Stimulated activated CD8-positive, alpha-beta memory T cell treated with anti-CD3 and anti-CD28 coated beads, Interleukin-15, amount 100 ng/mL, for 24 hours (primary cell): Measurements from ENCODE around the gene ISOC2.
A peak's percentile ranks its signal among the peaks of the same experiment; 100 is the strongest.
"Not testable (repeated sequence)": the region's sequence is repeated elsewhere in the genome, so short reads cannot be mapped to it uniquely, and the experiment has no call there.

Experiments used
- DNase-seq: peaks from one replicate; pipeline ENCODE4 v3.0.0-alpha.2; 2020; ENCODE audit warnings: low read depth

ISOC2 gene, protein sequence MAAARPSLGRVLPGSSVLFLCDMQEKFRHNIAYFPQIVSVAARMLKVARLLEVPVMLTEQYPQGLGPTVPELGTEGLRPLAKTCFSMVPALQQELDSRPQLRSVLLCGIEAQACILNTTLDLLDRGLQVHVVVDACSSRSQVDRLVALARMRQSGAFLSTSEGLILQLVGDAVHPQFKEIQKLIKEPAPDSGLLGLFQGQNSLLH

DNA sequence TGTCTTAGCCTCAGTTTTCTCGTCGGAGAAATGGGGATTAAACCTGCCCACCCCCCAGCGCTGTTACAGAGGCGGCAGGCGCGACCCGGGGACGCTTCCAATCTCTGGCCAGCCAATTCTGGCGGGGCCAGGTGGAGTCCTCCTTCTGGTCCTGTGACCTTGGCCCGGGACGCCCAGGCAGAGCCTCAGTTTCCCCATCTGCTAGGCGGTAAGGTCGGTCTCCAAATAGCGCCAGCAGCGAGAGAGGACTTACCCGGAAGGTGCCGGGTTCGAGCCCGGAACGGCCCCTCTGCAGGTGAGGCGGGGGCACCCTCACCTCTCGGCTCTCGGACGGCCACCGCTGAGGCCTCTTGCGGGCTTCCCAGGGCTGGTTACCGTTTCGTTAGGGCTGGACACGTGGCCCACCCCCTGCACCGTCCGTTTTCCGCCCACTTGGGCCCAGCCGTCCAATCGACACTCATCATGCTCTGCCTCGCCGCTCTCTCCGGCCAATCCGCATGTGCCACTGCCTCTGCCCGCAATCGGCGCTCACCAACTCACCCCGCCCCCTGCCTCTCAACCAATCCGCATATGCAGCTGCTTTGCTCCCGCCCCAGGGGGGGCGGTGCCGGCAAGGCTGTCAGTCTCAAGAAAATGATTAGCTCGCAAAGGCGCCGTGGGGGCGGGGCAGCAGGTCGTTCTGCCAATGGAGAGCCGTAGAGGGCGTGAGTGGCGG is at the start of gene ISOC2:
ISOC2 (minus strand) TSS at position 384 of the 715 bp plus-strand sequence. CDS start 5,156 bp downstream, outside the sequence.
- peak; percentile 98 for DNase-seq

- DNase-seq: no peak
These were observed 46.7 kb upstream of the ISOC2 start for GRCh38 chr19:55508120-55508519.

GRCh38 chr19:55504981-55505380 is 43.5 kb upstream of the ISOC2 start:
- no peak for DNase-seq

- no peak for DNase-seq
These were observed 42.8 kb upstream of the ISOC2 start for GRCh38 chr19:55504252-55504603.

DNA sequence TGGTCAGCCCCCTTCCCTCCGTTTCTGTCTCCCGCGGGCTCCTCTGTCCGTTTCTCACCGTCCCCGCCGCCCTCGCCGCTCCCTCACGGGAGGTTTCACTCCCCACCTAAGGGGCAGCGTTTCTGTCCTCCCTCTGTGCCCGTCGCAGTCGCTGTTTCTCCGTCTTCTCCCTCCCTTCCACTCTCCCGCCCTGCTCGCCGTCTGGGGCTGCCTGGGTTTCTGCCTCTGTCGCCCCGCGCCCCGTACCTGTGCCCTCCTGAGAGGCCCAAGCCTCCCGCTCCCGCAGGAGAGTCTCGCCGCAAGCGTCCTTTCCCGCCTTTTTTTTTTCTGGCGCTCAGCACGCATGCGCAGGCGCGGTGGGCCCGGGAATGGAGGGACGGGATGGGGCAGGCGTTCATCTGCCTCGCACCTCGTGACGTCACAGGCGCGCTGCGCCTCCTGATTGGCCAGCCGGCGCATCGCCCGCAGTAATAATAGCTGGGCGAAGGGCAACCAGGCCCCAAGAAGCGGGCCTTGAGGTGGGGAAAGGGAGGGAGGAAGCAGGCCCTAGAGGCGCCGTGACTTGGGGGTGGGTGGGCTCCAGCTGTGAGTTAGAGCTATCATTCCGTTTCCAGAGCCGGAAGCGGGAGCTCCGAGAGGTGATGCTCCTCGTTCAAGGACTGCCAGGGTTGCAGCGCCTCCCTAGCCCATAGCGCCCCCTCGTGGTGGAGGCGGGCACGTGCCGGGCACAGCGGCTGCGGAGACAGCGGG is 42.2 kb upstream of the ISOC2 start:
- DNase-seq: peak; percentile 96

GRCh38 chr19:55503157-55503501 is 41.7 kb upstream of the ISOC2 start:
- no peak for DNase-seq

- DNase-seq: no peak
These were observed 40.9 kb upstream of the ISOC2 start for GRCh38 chr19:55502197-55502952.

DNA sequence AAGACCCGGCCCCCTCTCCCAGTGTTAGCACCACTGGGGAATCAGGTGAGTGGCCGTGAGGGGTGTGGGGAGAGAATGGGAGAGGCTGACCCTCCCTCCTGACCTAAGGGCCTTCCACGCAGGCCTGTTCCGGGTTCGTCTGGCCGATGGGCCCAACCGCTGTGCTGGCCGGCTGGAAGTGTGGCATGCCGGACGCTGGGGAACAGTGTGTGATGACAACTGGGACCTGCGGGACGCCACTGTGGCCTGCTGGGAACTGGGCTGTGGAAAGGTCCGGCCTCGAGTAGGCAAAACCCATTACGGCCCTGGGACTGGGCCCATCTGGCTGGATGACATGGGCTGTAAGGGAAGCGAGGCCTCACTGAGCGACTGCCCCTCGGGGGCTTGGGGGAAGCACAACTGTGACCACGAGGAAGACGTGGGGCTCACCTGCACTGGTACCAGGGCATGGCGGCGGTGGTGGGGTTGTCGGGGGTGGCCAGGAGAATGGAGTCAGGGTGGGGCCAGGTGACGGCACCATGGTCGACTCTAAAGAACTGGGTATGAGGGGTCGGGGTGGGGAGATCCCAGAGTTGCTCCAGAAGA is 39.0 kb upstream of the ISOC2 start:
- no peak for DNase-seq

DNA sequence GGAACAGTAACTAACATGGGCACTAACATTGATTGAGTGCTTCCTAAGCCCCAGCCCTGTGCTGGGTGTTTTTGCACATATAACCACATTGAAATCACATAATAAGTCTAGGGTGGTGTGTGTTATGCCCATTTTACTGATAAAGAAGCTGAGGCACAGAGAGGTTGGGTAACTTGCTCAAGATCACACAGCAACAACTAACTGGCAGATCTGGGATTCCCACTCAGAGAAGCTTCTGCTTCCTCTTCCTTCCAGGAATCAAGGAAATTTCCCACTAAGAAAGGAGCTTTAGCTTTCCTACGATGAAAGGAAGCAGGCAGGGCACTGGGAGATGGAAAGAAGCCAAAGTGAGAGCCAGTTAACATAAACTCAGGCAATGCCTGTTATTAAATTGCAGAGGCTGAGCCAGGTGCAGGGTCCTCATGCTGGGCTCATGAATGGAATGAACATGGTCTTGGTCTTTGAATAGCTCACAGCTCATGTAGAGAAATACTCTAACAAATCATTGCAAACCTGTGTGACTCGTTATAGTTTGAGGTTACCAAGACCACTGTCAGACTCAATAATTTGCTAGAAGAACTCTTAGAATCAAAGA is 36.9 kb upstream of the ISOC2 start:
- no peak for DNase-seq

DNA sequence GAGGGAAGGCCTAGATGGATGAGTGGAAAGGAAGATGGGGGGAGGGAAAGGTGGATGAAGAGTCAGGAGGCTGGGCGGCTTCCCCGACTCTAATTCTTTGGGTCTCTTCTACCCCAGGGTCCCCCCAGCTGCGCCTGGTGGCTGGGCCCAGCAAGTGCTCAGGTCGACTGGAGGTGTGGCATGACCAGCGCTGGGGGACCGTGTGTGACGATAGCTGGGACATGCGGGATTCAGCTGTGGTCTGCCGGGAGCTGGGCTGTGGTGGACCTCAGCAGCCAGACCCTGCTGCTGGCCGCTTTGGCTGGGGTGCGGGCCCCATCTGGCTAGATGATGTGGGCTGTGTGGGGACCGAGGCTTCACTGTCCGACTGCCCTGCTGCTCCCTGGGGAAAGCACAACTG is 36.3 kb upstream of the ISOC2 start:
- DNase-seq: no peak

- DNase-seq: not testable (repeated sequence)
These were observed 35.4 kb upstream of the ISOC2 start for GRCh38 chr19:55496820-55497219.

DNA sequence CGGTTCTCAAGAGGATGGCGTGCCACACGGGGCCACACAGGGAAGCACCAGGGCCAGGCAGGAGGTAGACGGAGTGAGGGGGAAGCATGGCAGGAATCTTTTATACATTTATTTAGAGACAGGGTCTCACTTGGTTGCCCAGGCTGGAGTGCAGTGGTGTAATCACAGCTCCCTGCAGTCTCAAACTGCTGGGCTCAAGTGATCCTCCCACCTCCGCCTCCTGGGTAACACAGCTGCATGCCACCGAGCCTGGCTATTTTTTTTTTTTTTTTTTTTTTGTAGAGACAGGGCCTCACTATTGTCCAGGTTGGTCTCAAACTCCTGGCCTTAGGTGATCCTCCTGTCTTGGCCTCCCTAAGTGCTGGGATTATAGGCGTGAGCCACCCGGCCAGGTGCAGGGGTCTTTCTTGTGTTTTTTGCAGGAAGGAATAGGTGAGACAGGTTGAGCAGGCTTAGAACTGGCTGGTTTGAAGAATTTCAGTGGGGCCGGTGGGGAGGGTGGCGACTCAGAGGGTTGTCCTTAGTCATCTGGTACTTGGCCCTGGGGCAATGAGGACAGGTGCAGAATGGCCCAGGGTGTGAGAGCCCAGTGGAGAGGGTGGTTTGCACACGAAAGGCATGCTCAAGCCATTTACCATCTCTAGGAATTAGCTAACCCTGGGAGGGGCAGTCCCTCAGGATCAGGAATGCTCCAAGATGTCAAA is 34.4 kb upstream of the ISOC2 start:
- no peak for DNase-seq

DNA sequence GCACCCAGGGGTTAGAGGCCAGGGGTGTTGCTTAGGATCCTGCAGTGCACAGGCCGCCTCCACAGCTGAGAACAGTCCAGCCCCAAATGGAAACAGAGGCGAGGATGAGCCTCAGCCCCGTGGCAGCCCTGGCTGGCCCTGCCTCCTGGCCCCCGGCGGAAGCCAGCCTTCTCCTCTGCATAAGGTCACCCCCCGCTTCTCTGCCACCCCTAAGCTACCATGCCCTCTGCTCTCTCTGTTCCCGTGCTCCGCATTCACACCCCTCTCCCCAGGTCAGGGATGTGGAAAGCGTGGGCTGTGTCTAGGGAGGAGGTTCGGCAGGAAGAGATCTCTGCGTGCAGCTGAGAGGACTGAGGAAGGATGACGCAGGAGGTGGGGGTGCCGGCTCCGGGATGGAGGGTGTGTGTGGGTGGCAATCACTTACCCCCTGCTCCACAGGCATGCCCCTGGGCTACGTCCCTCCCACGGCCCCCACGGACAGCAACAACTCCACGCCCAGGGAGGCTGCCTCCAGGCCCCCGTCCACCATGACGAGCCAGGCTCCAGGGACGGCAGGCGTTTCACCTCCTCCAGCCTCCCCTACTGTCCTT is 32.8 kb upstream of the ISOC2 start:
- DNase-seq: no peak

- DNase-seq: no peak
These were observed 32.3 kb upstream of the ISOC2 start for GRCh38 chr19:55493645-55494171.

- no peak for DNase-seq
These were observed 31.7 kb upstream of the ISOC2 start for GRCh38 chr19:55493052-55493644.

DNA sequence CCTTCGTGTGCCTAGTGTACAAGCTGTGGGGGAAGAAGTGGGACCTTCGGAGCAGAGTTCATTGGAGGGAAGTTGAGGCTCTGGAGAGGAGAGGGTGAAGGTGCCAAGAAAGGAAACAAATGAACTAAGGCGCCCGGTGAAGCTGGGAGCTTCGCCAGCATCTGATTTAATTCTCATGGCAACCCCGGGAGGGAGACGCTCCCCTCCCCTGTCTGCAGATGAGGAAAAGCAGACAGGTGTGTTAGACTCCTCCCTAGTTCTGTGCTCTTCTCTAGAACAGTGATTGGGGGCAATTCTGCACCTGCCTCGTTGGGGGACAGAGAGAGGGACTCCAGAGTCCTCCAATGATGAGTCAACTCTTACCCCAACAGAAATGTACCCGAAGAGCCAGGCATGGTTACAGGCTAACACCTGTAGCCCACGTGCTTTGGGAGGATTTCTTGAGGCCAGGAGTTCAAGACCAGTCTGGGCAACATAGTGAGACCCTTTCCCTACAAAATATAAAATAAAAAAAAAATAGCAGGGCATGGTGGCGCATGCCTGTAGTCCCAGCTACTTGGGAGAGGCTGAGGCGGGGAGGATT is 31.0 kb upstream of the ISOC2 start:
- no peak for DNase-seq

- no peak for DNase-seq
These were observed 30.3 kb upstream of the ISOC2 start for GRCh38 chr19:55491546-55492360.

- DNase-seq: no peak
These were observed 29.3 kb upstream of the ISOC2 start for GRCh38 chr19:55490478-55491432.
